ENCODE results near the gene ALDH3B2. TPM values are rescaled to one million over a fixed set of nuclear protein-coding genes. Genes with fewer than 3 reads are reported as not detected.
A peak's percentile ranks its signal among the peaks of the same experiment; 100 is the strongest.

The ALDH3B2 gene
- total RNA-seq, 1 experiment from 2014 or later = not detected

GRCh38 chr11:67648796-67649613 is 25.4 kb downstream of the ALDH3B2 start (continued):
- TF ChIP-seq, protein P1, sequence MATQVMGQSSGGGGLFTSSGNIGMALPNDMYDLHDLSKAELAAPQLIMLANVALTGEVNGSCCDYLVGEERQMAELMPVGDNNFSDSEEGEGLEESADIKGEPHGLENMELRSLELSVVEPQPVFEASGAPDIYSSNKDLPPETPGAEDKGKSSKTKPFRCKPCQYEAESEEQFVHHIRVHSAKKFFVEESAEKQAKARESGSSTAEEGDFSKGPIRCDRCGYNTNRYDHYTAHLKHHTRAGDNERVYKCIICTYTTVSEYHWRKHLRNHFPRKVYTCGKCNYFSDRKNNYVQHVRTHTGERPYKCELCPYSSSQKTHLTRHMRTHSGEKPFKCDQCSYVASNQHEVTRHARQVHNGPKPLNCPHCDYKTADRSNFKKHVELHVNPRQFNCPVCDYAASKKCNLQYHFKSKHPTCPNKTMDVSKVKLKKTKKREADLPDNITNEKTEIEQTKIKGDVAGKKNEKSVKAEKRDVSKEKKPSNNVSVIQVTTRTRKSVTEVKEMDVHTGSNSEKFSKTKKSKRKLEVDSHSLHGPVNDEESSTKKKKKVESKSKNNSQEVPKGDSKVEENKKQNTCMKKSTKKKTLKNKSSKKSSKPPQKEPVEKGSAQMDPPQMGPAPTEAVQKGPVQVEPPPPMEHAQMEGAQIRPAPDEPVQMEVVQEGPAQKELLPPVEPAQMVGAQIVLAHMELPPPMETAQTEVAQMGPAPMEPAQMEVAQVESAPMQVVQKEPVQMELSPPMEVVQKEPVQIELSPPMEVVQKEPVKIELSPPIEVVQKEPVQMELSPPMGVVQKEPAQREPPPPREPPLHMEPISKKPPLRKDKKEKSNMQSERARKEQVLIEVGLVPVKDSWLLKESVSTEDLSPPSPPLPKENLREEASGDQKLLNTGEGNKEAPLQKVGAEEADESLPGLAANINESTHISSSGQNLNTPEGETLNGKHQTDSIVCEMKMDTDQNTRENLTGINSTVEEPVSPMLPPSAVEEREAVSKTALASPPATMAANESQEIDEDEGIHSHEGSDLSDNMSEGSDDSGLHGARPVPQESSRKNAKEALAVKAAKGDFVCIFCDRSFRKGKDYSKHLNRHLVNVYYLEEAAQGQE (IDR thresholded peaks at IDR 0.05; ENCODE audit: low read depth) = no peak
- no peak for TF ChIP-seq SIN3A (IDR thresholded peaks at IDR 0.05; ENCODE audit: low read depth)
- no peak for TF ChIP-seq ELF1 (IDR thresholded peaks at IDR 0.05; ENCODE audit: borderline replicate concordance, low read depth)
- TF ChIP-seq EZH2 (IDR thresholded peaks at IDR 0.05) = no peak
- no peak for TF ChIP-seq ZNF274 (IDR thresholded peaks at IDR 0.05; ENCODE audit: low read depth, low read length)
- no peak for TF ChIP-seq POLR2AphosphoS5 (IDR thresholded peaks at IDR 0.05; ENCODE audit: low read depth, low read length)
- TF ChIP-seq YY1 (IDR thresholded peaks at IDR 0.05; ENCODE audit: extremely low read depth, insufficient replicate concordance, low read depth, low read length) = no peak
- TF ChIP-seq SP1 (IDR thresholded peaks at IDR 0.05; ENCODE audit: low read depth) = no peak

DNA sequence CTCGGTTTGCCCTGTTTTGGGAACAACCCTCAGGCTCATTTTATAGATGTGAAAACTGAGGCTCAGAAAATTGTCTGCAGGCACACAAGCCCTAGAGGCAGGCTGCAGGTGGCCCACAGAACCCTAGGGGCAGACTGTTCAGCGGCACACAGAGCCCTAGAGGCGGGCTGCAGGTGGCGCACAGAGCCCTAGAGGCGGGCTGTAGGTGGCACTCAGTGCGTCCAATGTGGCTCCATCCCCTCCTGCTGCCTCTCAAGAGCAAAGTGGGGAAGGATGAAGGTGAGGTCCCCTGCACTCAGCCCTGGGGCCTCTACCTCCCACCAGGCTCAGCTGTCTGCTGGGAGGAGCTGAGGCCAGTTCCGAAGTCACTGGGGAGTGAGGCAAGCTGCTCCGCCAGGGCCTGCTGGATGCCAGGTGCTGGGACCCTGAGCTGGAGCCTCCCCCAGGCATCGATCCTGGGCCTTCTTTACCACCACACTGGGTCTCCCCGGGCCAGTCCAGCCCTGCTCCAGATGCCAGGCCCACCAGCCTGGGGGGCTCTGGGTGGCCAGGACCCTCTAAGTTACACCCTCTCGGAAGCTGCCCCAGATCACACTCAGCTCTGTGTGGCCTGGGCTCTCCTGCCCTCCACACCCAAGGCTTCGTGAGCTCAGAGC is 26.2 kb downstream of the ALDH3B2 start:
- Histone ChIP-seq H3K36me3 (ENCODE audit: control insufficient read depth in 1 of 2, insufficient read depth in 2 of 2, low read length in 2 of 2) (no peaks in the 10 kb centered on the region), H3K79me2 (ENCODE audit: insufficient read depth, low read length) (no peaks in the 10 kb centered on the region), H3K9me2 (ENCODE audit: insufficient read depth) (no peaks in the 10 kb centered on the region), H3K9me3 (ENCODE audit: control insufficient read depth in 1 of 2, insufficient read depth in 1 of 2, low read depth in 1 of 2, low read length in 2 of 2) (no peaks in the 10 kb centered on the region; a peak in 1 of 4 replicates), H2AFZ (ENCODE audit: low read depth, low read length, poor library complexity, severe bottlenecking) (no peak overlapping the region), H4K20me1 (ENCODE audit: insufficient read depth) (no peaks in the 10 kb centered on the region), H3K27ac (ENCODE audit: low read depth, low read length) (no peak overlapping the region), H3K4me1 (ENCODE audit: control insufficient read depth in 1 of 2, insufficient read depth in 2 of 2, low read length in 2 of 2) (peaks cover 2 to 17% of the 10 kb centered on the region in 2 experiments; a peak in 3 of 4 replicates), H3K4me2 (ENCODE audit: low read length) (no peak overlapping the region), H3K9ac (ENCODE audit: low read length) (no peak overlapping the region), H3K4me3 (replicated peaks in 1 of 2; ENCODE audit: low read depth in 1 of 2, low read length in 2 of 2) (no peak overlapping the region), H3K27me3 (ENCODE audit: insufficient read depth, low read length) (no peaks in the 10 kb centered on the region)
- intact Hi-C loops (cut with micrococcal nuclease) = loop anchor here (10.0 kb wide), 1 partner anchor 157 kb away; no protein-coding TSS in a partner anchor
- ChIA-PET RAD21 (ENCODE audit: low non-redundant PET in 1 of 2, low total read pairs in 2 of 2, uncharacterized antibody in 2 of 2, unreplicated experiment in 2 of 2) (no interaction called here), CTCF (interaction anchor here (0.8 to 2.0 kb wide), 2 partner anchors 11 to 34 kb away, joined by 3 to 10 read pairs; no protein-coding TSS in a partner anchor), POLR2A (no interaction called here)
- peak; percentile 59 for DNase-seq (ENCODE audit: low read depth, low spot score)
- BruUV-seq (replicated peaks) = no TSS peak
- peak; percentile 99 for ATAC-seq
- TF ChIP-seq CTCF (IDR thresholded peaks at IDR 0.05 in 2 of 3, conservative IDR thresholded peaks at IDR 0.05 in 1 of 3; ENCODE audit: borderline replicate concordance in 1 of 3, insufficient read depth in 1 of 3, low read depth in 2 of 3, low read length in 2 of 3) = peak; percentile 73 to 93 (median 84)
- TF ChIP-seq ZNF274 (IDR thresholded peaks at IDR 0.05; ENCODE audit: low read depth, low read length) = no peak
- no peak for TF ChIP-seq CEBPB (IDR thresholded peaks at IDR 0.05; ENCODE audit: low read depth)
- no peak for TF ChIP-seq FOSL1 (IDR thresholded peaks at IDR 0.05; ENCODE audit: low read depth)
- no peak for TF ChIP-seq EZH2 (IDR thresholded peaks at IDR 0.05)
- TF ChIP-seq RAD21 (IDR thresholded peaks at IDR 0.05; ENCODE audit: low read depth) = peak; percentile 70
- no peak for TF ChIP-seq ZFX (IDR thresholded peaks at IDR 0.05)
- no peak for TF ChIP-seq POLR2AphosphoS5 (IDR thresholded peaks at IDR 0.05; ENCODE audit: low read depth, low read length)

Data from HCT116 (cell line).